Sciatic nerve (tissue), 2 donors: Measurements from ENCODE around the gene IMMP2L. TPM values are rescaled to one million over a fixed set of nuclear protein-coding genes. Genes with fewer than 3 reads are reported as not detected.

Experiments
- ATAC-seq: fragments of 200-7000 bp; cut with Tn5 transposase; one replicate; pipeline ENCODE4 v1.9.1; 2020; ENCODE audit warnings: mild to moderate bottlenecking, moderate library complexity
- DNase-seq: peaks from one replicate; pipeline ENCODE4 v3.0.0-alpha.2; 2020; ENCODE audit warnings: low spot score
- intact Hi-C: fragments of 100-400 bp; cut with DNase I; formaldehyde crosslinking; loops from one replicate; pipeline ENCODE4 v1.14.2; 2022
- total RNA-seq: library from RNA; stranded (reverse); fragmentation: NEBNext Ultra II Directional; extraction: Animal tissue kit (Norgen Biotek cat#: 25700); gene quantifications from one replicate; pipeline ENCODE4 v1.2.1, GENCODE V29; 2021
- donor health status: DM: no; HTN: no; CAD: no.
- donor health status: DM: no; HTN: no; CAD: no.

IMMP2L gene
- total RNA-seq, 1 donor from 2014 or later = 33.6 TPM

DNA sequence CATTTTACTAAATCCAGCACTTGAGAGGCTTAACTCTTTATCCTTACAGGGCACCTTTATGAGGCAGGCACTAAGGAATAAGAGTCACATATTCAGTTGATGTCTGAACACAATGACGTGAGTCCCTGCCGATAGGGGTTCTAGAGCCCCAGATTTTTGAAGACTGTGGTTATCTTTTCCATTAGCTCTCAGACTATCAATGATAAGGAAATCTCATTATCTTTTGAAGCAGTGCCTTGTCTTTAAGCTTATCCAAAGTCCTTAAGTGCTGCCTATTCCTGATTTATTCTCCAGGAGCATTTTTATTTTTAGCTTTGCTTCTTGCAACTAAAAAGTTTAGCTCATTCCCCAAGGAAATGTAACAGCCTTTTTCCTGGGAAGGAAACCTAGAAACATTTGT, 915.5 kb downstream of the IMMP2L start:
- intact Hi-C loops = no loop called here

DNA sequence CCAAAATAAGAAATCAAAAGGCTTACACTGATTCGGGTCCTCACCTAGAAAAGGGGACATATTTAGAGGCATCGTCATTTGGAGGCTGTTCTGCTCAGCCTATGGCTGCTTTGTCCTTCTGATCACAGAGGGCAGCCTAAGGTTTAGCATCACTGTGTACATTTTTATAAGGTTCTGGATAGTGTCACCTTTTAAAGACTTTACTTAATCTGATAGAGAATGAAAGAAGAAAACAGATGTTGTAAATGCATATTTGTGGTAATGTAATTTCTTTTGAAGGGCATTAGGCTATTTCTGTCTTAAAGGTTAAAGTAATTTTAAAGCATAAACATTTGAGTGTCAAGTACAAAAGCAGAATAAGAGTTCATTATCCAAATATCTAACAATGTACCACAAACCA, 916.7 kb downstream of the IMMP2L start:
- ATAC-seq = no peak
- no peak for DNase-seq
- intact Hi-C loops = no loop called here

More for the DNA sequence above, 915.5 kb downstream of the IMMP2L start:
- ATAC-seq (no peak), DNase-seq (no peak)

DNA sequence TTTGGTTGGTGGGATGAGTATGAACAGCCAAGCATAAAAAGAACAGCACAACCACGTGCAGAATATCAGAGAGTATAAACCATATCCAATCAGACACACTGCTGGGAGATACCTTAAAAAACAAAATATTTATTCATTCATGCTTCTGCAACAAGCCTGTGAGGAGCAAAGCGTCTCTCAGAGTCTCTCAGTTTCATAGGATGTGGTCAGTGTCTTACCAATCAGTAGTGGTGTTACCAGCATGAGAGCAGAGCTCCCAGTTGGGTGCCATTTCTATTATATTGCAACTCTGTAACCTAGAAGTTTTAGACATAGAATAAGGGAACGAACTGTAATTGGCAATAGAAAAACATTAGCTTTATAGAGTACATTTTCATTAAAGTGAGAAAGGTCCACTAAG, 917.2 kb downstream of the IMMP2L start:
- DNase-seq = no peak
- intact Hi-C loops = no loop called here
- ATAC-seq = no peak

DNA sequence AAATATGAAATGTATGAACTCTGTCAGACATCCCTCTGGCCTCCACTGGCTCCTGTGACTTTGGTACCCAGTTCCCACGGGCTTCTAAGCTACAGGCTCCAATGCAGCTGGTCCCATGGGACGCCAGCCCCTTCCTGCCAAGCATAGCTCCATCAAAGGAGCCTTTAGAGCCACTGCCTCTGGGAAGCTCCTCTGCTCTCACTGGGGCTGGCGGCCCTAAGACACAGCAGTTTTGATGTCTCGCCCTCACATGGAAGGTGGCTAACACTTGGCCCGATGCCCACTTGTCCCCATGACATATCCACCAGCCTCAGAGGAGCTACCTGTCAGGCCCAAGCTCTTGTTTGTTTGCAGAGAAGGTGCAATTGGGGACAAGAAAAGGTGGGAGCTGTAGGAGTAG, 925.0 kb downstream of the IMMP2L start:
- no peak for ATAC-seq
- DNase-seq = no peak
- intact Hi-C loops = no loop called here

DNA sequence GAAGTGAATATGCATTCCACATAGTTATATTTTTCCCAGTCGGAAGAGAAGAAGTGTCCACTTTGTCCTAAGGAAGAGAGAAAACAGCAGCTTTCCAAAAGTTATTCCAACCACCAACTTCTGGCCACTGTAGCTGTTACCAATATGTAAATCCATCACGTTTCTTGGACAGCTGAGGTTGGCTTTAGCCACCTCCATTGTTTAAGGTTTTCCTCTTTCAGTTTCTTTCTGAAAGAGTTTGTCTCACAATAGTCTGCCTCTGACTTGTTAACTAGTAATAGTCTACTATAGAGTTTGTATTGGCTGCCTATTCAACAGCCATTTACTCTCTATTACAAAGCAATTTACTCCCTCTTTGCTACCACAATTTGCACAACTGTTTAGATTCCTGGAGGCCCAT, 929.0 kb downstream of the IMMP2L start:
- DNase-seq (no peak), ATAC-seq (no peak)
- intact Hi-C loops = no loop called here

DNA sequence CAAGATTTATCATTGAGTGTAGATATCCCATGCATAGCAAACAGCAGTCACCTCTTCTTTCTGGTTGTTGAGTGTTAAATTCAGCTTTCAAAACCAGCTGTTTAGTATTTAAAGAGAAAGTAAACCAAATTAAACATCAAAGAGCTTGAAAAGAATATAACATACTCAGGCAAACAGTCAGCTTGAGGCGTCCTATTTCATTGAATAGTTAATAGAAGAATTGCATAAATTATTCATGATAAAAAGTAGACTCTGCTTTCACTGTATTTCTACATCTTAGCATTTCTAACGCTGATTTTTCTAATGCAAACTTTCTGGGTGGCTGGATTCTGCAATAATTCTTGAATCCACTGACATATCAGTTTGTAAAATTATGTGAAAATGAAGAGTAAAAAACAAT, 935.9 kb downstream of the IMMP2L start:
- intact Hi-C loops = no loop called here
- DNase-seq (no peak), ATAC-seq (no peak)

DNA sequence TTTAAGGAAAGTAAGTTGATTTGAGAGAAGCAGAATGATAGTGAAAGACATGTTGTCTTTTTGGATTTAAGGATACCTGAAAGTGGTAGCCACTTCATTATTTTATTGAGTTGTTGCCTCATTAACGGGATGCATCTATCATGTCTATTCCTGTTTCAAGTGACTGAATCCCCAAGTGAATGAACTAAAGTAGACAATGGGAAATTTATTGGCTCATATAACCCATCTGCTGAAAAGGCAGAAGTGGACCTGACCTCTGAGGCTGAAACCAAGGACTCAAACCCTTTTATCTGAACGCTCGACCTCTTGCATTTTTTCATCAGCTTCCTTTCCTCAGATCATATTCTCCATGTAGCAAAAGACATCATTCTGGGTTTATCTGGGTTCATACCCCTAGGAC, 937.0 kb downstream of the IMMP2L start:
- ATAC-seq = no peak
- no peak for DNase-seq
- intact Hi-C loops = no loop called here

DNA sequence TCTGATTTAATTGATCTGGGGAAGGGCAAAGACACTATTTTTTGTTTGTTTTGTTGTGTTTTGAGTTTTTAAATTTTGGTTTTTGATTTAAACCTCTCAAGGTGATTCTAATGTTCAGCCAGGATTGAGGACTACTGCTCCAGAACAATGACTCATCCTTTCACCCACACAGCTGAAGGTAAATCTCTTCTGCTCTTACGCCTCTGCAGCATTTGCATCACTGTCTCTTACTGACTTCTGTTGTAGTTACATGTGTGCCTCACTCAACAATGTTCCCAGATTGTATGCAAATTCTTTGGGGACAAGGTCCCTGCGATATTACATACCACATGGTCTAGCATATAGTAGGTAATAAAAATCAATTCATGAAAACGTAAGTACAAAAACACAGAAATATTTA, 938.9 kb downstream of the IMMP2L start:
- DNase-seq = no peak
- intact Hi-C loops = no loop called here
- ATAC-seq = no peak

DNA sequence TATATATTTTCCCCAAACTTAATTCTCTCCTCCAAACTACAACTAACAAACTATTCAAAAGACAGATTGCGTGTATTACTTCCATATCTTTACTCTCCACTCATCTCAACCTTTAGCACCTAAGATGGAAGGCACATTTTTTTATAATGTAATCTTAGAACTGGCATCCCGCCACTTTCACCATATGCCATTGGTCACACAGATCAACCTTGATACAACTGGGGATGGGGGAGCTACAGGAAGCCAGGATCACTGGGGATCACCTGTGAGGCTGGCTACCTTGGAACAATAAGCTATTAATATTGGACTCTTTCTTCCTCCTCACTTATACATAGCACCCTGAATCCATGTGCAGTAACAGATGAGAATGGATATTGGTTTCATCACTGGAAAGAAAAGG, 941.0 kb downstream of the IMMP2L start:
- DNase-seq = no peak
- no peak for ATAC-seq
- intact Hi-C loops = no loop called here

DNA sequence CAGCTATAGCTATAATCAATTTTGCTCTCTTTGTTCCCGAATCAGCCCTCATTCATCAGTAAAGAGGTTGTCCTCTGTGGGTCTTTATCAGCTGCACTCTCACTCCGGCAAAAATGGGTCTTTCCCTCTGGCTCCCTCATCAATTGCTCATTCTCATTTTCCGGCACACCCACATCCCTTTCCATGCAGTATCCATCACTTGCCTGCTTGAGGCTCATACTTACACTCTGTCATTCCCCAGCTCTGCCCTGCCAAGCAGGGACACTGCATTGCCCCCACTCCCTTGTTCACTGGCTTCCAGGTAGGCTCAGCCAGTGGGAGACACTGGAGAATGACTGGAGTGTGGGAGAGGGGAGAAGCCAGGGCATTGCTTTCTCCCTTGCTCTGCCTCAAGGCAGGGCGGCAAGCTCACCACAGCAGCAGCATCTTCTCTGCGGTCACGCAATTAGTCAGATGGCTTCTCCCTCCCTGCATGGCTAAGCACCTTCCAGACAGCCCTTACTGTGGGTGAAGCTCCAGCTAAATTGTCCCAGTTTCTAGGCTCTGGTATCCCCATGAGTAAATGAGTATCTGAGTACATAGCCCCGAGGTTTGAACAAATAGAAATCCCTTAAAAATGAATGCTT, 942.1 kb downstream of the IMMP2L start:
- intact Hi-C loops = no loop called here
- DNase-seq = no peak
- ATAC-seq = no peak
